NCI-H524 treated with DMSO at 0.1 percent for 48 hours (cell line): ENCODE results near the gene DYNLT1.
"Not testable (repeated sequence)": the region's sequence is repeated elsewhere in the genome, so short reads cannot be mapped to it uniquely, and the experiment has no call there.

Experiments
- DNase-seq: peaks from one replicate; lab custom pipeline; 2025; lab: John Stamatoyannopoulos, UW

Gene DYNLT1

GRCh38 chr6:158662954-158663624 is 18.5 kb upstream of the DYNLT1 start:
- DNase-seq = peak; percentile 17

GRCh38 chr6:158662607-158662953 is 18.0 kb upstream of the DYNLT1 start:
- DNase-seq = no peak

GRCh38 chr6:158661156-158661685 is 16.7 kb upstream of the DYNLT1 start:
- DNase-seq = no peak

- DNase-seq = no peak
Observed at GRCh38 chr6:158660333-158660754, 15.8 kb upstream of the DYNLT1 start.

- DNase-seq = peak; percentile 64
Observed at GRCh38 chr6:158656986-158657385, 12.4 kb upstream of the DYNLT1 start.

GRCh38 chr6:158655569-158656450 is 11.3 kb upstream of the DYNLT1 start:
- peak; percentile 88 for DNase-seq

GRCh38 chr6:158654960-158655489 is 10.5 kb upstream of the DYNLT1 start:
- DNase-seq = peak; percentile 87

- DNase-seq = peak; percentile 56
Observed at GRCh38 chr6:158654498-158654897, 10.0 kb upstream of the DYNLT1 start.

GRCh38 chr6:158653577-158654354 is 9.2 kb upstream of the DYNLT1 start:
- DNase-seq = no peak

GRCh38 chr6:158651981-158652737 is 7.6 kb upstream of the DYNLT1 start:
- not testable (repeated sequence) for DNase-seq

GRCh38 chr6:158649289-158650143 is 5.0 kb upstream of the DYNLT1 start, which contains the start of gene SYTL3:
Gene SYTL3 (plus strand): TSS chr6:158650054. CDS start chr6:158663269, 13,215 bp downstream.
- no peak for DNase-seq

GRCh38 chr6:158648682-158649131 is 4.2 kb upstream of the DYNLT1 start:
- no peak for DNase-seq

- no peak for DNase-seq
Observed at GRCh38 chr6:158647501-158647900, 3.0 kb upstream of the DYNLT1 start.

- no peak for DNase-seq
Observed at GRCh38 chr6:158646023-158646910, 1.7 kb upstream of the DYNLT1 start.

- DNase-seq = no peak
Observed at GRCh38 chr6:158645064-158646022, 800 bp upstream of the DYNLT1 start.

GRCh38 chr6:158643836-158644230 is 710 bp downstream of the DYNLT1 start:
- DNase-seq = no peak

- no peak for DNase-seq
Observed at GRCh38 chr6:158642097-158642601, 2.4 kb downstream of the DYNLT1 start.

GRCh38 chr6:158640519-158640918 is 4.0 kb downstream of the DYNLT1 start:
- DNase-seq = no peak
